Osteoblast (primary cell): Measurements from ENCODE around the gene VPS37B. TPM values are rescaled to one million over a fixed set of nuclear protein-coding genes. Genes with fewer than 3 reads are reported as not detected.

Source experiments
- DNase-seq: peaks from one replicate; pipeline ENCODE4 v3.0.0; 2011; ENCODE audit warnings: low spot score, mixed read lengths; ENCODE audit not compliant: insufficient read length; ENCODE audit errors: missing footprints
- H2AFZ ChIP-seq: 2 replicates; pipeline ENCODE4 v1.6.0; 2011; ENCODE audit warnings: mild to moderate bottlenecking, low read length
- H3K27ac ChIP-seq: 2 replicates; pipeline ENCODE4 v1.5.1; 2011; ENCODE audit warnings: mild to moderate bottlenecking, low read depth, low read length, moderate library complexity
- H3K27me3 ChIP-seq: 2 replicates; pipeline ENCODE4 v1.6.0; 2012; ENCODE audit warnings: mild to moderate bottlenecking, control low read depth, inconsistent platforms, low read length, moderate library complexity; ENCODE audit not compliant: insufficient read depth
- H3K36me3 ChIP-seq: 2 replicates; pipeline ENCODE4 v1.5.1; 2011; ENCODE audit warnings: mild to moderate bottlenecking, low read length, control low read depth, moderate library complexity; ENCODE audit not compliant: insufficient read depth
- H3K4me1 ChIP-seq: 2 replicates; pipeline ENCODE4 v1.5.1; 2011; ENCODE audit warnings: mild to moderate bottlenecking, low read length, control low read depth, moderate library complexity; ENCODE audit not compliant: insufficient read depth
- H3K4me2 ChIP-seq: 2 replicates; pipeline ENCODE4 v1.6.0; 2011; ENCODE audit warnings: mild to moderate bottlenecking, low read length; ENCODE audit not compliant: insufficient read depth
- H3K4me3 ChIP-seq: fragments of 200-600 bp; sonication (generic); 3 replicates; pipeline ENCODE4 v1.5.1; 2012; ENCODE audit warnings: mild to moderate bottlenecking, low read length, inconsistent platforms; ENCODE audit not compliant: insufficient read depth
- H3K79me2 ChIP-seq: 2 replicates; pipeline ENCODE4 v1.6.0; 2012; ENCODE audit warnings: mild to moderate bottlenecking, low read length, control low read depth, inconsistent platforms; ENCODE audit not compliant: insufficient read depth
- H3K9me3 ChIP-seq: 2 replicates; pipeline ENCODE4 v1.5.1; 2011; ENCODE audit warnings: low read depth, low read length, control low read depth
- H4K20me1 ChIP-seq: 2 replicates; pipeline ENCODE4 v1.6.0; 2012; ENCODE audit warnings: mild to moderate bottlenecking, low read length, control low read depth; ENCODE audit not compliant: insufficient read depth
- total RNA-seq: library from RNA; depleted of rRNA; stranded (reverse); fragments of >200 nt; gene quantifications from 2 replicates; pipeline ENCODE4 v1.2.3, GENCODE V29; 2012
- TF ChIP-seq, protein P1 (sequence below): IDR thresholded peaks from 2 replicates; pipeline ENCODE4 v1.5.1; 2011; ENCODE audit warnings: mild to moderate bottlenecking, low read depth, low read length, moderate library complexity; ENCODE audit errors: extremely low read depth

VPS37B gene
- total RNA-seq, 1 donor, result 19.2 TPM

- no peak for DNase-seq
- Histone ChIP-seq H3K4me1 (peaks cover 61% of the 10 kb centered on the region), H3K9me3 (no peaks in the 10 kb centered on the region), H3K4me2 (peak overlapping the region; percentile 46), H3K79me2 (peaks cover 89% of the 10 kb centered on the region), H4K20me1 (peaks cover 54% of the 10 kb centered on the region), H2AFZ (peak overlapping the region; percentile 12), H3K4me3 (peak overlapping the region; percentile 23), H3K36me3 (no peaks in the 10 kb centered on the region), H3K27ac (peak overlapping the region; percentile 68), H3K27me3 (no peaks in the 10 kb centered on the region)
- TF ChIP-seq, protein P1, sequence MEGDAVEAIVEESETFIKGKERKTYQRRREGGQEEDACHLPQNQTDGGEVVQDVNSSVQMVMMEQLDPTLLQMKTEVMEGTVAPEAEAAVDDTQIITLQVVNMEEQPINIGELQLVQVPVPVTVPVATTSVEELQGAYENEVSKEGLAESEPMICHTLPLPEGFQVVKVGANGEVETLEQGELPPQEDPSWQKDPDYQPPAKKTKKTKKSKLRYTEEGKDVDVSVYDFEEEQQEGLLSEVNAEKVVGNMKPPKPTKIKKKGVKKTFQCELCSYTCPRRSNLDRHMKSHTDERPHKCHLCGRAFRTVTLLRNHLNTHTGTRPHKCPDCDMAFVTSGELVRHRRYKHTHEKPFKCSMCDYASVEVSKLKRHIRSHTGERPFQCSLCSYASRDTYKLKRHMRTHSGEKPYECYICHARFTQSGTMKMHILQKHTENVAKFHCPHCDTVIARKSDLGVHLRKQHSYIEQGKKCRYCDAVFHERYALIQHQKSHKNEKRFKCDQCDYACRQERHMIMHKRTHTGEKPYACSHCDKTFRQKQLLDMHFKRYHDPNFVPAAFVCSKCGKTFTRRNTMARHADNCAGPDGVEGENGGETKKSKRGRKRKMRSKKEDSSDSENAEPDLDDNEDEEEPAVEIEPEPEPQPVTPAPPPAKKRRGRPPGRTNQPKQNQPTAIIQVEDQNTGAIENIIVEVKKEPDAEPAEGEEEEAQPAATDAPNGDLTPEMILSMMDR, result no peak
Measured at GRCh38 chr12:122888232-122888752, 7.6 kb downstream of the VPS37B start.

DNA sequence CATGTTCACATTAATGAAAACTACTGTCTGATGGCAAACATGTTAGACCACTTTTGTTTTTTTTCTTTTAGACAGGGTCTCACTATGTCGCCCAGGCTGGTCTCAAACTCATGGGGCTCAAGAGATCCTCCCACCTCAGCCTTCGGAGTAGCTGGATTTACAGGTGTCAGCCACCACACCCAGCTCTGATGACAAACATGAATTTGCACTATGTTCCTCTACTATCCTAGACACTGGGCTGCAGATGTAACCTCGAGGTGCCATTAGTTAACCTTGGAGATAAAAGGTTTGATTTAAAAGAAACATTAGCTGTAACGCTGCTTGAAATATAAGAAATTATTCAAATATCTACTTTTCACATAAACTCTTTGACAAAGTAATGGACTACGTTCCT, 8.1 kb downstream of the VPS37B start:
- H3K4me2 ChIP-seq, result no peak overlapping the region
- TF ChIP-seq, protein P1, result no peak
- H4K20me1 ChIP-seq, result peaks cover 59% of the 10 kb centered on the region
- H3K79me2 ChIP-seq, result peaks cover 89% of the 10 kb centered on the region
- H3K9me3 ChIP-seq, result no peaks in the 10 kb centered on the region
- no peak for DNase-seq
- H3K27ac ChIP-seq, result peak overlapping the region; percentile 68
- no peaks in the 10 kb centered on the region for H3K27me3 ChIP-seq
- H3K4me3 ChIP-seq, result no peak overlapping the region
- H2AFZ ChIP-seq, result no peak overlapping the region
- H3K36me3 ChIP-seq, result no peaks in the 10 kb centered on the region
- H3K4me1 ChIP-seq, result peaks cover 58% of the 10 kb centered on the region

- Histone ChIP-seq H3K27me3 (no peaks in the 10 kb centered on the region), H3K27ac (peak overlapping the region; percentile 38), H3K36me3 (no peaks in the 10 kb centered on the region), H4K20me1 (peaks cover 63% of the 10 kb centered on the region), H3K4me3 (no peak overlapping the region), H3K4me2 (peak overlapping the region; percentile 10), H3K79me2 (peaks cover 90% of the 10 kb centered on the region), H3K9me3 (no peaks in the 10 kb centered on the region), H2AFZ (no peak overlapping the region), H3K4me1 (peaks cover 53% of the 10 kb centered on the region)
- TF ChIP-seq, protein P1, result no peak
- DNase-seq, result no peak
Measured at GRCh38 chr12:122886851-122887818, 8.8 kb downstream of the VPS37B start.

DNA sequence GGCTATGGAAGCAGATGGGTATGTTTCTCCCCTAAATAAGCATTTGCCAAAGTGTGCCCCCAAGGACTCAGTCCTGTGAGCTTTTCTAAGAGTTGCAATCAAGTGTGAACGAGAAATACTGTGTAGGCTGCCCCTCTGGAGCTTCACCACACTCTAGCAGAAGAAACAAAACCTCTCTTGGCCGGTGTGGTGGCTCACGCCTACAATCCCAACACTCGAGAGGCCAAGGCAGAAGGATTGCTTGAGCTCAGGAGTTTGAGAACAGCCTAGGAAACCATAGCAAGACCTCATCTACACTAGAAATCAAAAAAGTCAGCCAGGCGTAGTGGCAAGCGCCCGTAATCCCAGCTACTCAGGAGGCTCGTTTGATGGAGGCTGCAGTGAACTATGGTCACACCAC, 9.8 kb downstream of the VPS37B start:
- Histone ChIP-seq H4K20me1 (peaks cover 66% of the 10 kb centered on the region), H3K79me2 (peaks cover 97% of the 10 kb centered on the region), H3K27me3 (no peaks in the 10 kb centered on the region), H3K4me1 (peaks cover 43% of the 10 kb centered on the region), H3K36me3 (no peaks in the 10 kb centered on the region), H2AFZ (no peak overlapping the region), H3K27ac (no peak overlapping the region), H3K4me3 (no peak overlapping the region), H3K4me2 (no peak overlapping the region), H3K9me3 (no peaks in the 10 kb centered on the region)
- DNase-seq, result no peak
- TF ChIP-seq, protein P1, result no peak
